IMR-90 (cell line): ENCODE data around the gene KBTBD13.

Source experiments
- CEBPB ChIP-seq: IDR thresholded peaks from 2 replicates; pipeline ENCODE4 v1.6.1; 2012; ENCODE audit warnings: low read depth, low read length, improper control_type of control experiment
- CTCF ChIP-seq: conservative IDR thresholded peaks from 2 replicates; pipeline ENCODE4 v1.5.1; 2012; ENCODE audit warnings: mild to moderate bottlenecking, low read depth, low read length, improper control_type of control experiment
- POLR2A ChIP-seq: IDR thresholded peaks from 2 replicates; pipeline ENCODE4 v1.6.1; 2012; ENCODE audit warnings: mild to moderate bottlenecking, low read depth, low read length

- 0 out of 2 replicates have a peak, but pooled peaks have one; percentile 11 for TF ChIP-seq CEBPB
- no peak for TF ChIP-seq CTCF
- TF ChIP-seq POLR2A = no peak
These were observed 21.2 kb upstream of the KBTBD13 start for GRCh38 chr15:65055201-65055870.
